HG03378 (cell line): ENCODE data around the gene USP50.
A peak's percentile ranks its signal among the peaks of the same experiment; 100 is the strongest.
"Not testable (repeated sequence)": the region's sequence is repeated elsewhere in the genome, so short reads cannot be mapped to it uniquely, and the experiment has no call there.

Experiments used
- ATAC-seq: cut with Tn5 transposase; IDR thresholded peaks from one replicate; pipeline ENCODE4 v1.9.1; 2021; ENCODE audit warnings: mild to moderate bottlenecking, moderate library complexity; ENCODE audit not compliant: unreplicated experiment

Gene USP50

GRCh38 chr15:50505656-50506055, 40.8 kb downstream of the USP50 start:
- ATAC-seq: not testable (repeated sequence)

- ATAC-seq: no peak
Observed at GRCh38 chr15:50503144-50503543, 43.3 kb downstream of the USP50 start.

- no peak for ATAC-seq
Observed at GRCh38 chr15:50501815-50502214, 44.7 kb downstream of the USP50 start.

GRCh38 chr15:50500352-50500751, 46.1 kb downstream of the USP50 start:
- no peak for ATAC-seq

- ATAC-seq: no peak
Observed at GRCh38 chr15:50496692-50497091, 49.8 kb downstream of the USP50 start.

GRCh38 chr15:50494547-50494946, 51.9 kb downstream of the USP50 start:
- not testable (repeated sequence) for ATAC-seq

- no peak for ATAC-seq
Observed at GRCh38 chr15:50493625-50494024, 52.8 kb downstream of the USP50 start.

- ATAC-seq: no peak
Observed at GRCh38 chr15:50487287-50487686, 59.2 kb downstream of the USP50 start.

- ATAC-seq: no peak
Observed at GRCh38 chr15:50485389-50485788, 61.1 kb downstream of the USP50 start.

GRCh38 chr15:50484781-50485180, 61.7 kb downstream of the USP50 start:
- peak; percentile 55 for ATAC-seq

- ATAC-seq: no peak
Observed at GRCh38 chr15:50476143-50476542, 70.3 kb downstream of the USP50 start.

GRCh38 chr15:50471072-50471471, 75.4 kb downstream of the USP50 start:
- ATAC-seq: no peak

GRCh38 chr15:50463423-50464358, 82.8 kb downstream of the USP50 start:
- ATAC-seq: no peak

- no peak for ATAC-seq
Observed at GRCh38 chr15:50458348-50459112, 87.9 kb downstream of the USP50 start.

GRCh38 chr15:50452927-50453326, 93.5 kb downstream of the USP50 start:
- ATAC-seq: no peak
